Muscle layer of duodenum (tissue), 2 donors: Measurements from ENCODE around the gene UNKL.
A peak's percentile ranks its signal among the peaks of the same experiment; 100 is the strongest.

ENCODE experiments used
- H3K27ac ChIP-seq: one replicate; pipeline ENCODE4 v1.7.0; 2013; ENCODE audit warnings: mild to moderate bottlenecking, low read length
- H3K27me3 ChIP-seq: one replicate; pipeline ENCODE4 v1.7.0; 2013; ENCODE audit warnings: low read depth, mild to moderate bottlenecking, control low read depth, low read length
- H3K36me3 ChIP-seq, 2 donors: one replicate each; pipeline ENCODE4 v1.7.0; 2013; ENCODE audit warnings: low read length in 2 of 2, control low read depth in 1 of 2, mild to moderate bottlenecking in 1 of 2; ENCODE audit not compliant: insufficient read depth in 2 of 2, control insufficient read depth in 1 of 2
- H3K4me1 ChIP-seq, 2 donors: one replicate each; pipeline ENCODE4 v1.7.0; 2013; ENCODE audit warnings: low read length in 2 of 2, mild to moderate bottlenecking in 2 of 2, control low read depth in 1 of 2, moderate library complexity in 1 of 2; ENCODE audit not compliant: insufficient read depth in 2 of 2, control insufficient read depth in 1 of 2
- H3K4me3 ChIP-seq, 2 donors: one replicate each; pipeline ENCODE4 v1.7.0; 2013; ENCODE audit warnings: low read length in 2 of 2, low read depth in 1 of 2, mild to moderate bottlenecking in 1 of 2
- H3K9me3 ChIP-seq, 2 donors: one replicate each; pipeline ENCODE4 v1.7.0; 2013; ENCODE audit warnings: low read length in 2 of 2, control low read depth in 1 of 2, mild to moderate bottlenecking in 1 of 2; ENCODE audit not compliant: control insufficient read depth in 1 of 2
- donor health status: healthy.

The UNKL gene

GRCh38 chr16:1378087-1378803 is 36.3 kb downstream of the UNKL start:
- Histone ChIP-seq H3K27me3 (no peaks in the 10 kb centered on the region), H3K27ac (no peak overlapping the region), H3K4me1 (peaks cover 0 to 14% of the 10 kb centered on the region in 2 donors), H3K9me3 (no peaks in the 10 kb centered on the region), H3K36me3 (peaks cover 0 to 19% of the 10 kb centered on the region in 2 donors), H3K4me3 (peak overlapping the region; percentile 11 to 60)

DNA sequence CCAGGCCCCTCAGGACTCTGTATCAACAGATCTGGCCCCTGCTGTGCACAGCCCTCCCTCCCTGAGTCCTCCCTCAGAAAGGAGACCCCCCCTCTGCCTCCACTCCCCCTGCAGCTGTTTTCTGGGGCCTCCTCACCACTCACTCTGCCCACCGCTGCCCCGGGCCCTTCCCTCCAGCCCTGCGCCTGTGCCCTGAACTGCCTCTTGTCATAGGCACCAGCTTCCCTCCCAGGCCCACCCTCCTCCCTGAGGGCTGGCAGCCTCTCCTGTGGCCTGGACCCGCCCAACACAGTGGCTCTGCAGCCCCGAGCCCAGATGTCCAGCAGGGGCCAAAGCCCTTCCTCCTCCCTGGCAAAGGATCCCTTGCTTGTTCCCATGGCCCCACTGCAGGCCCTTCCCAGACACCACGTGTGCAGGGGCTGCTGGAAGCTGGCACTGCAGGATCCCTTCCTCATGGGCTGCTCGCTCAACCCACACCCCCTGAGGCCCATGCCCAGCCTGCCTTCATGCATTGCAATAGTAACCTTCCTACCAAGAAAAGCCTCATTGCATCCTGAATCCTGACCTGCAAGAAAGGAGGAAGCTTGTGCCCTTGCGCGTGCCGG is 37.0 kb downstream of the UNKL start:
- Histone ChIP-seq H3K9me3 (no peaks in the 10 kb centered on the region), H3K4me3 (no peak overlapping the region), H3K27ac (no peak overlapping the region)

GRCh38 chr16:1375741-1376410 is 38.6 kb downstream of the UNKL start:
- no peaks in the 10 kb centered on the region for H3K9me3 ChIP-seq
- H3K36me3 ChIP-seq, result peaks cover 0 to 24% of the 10 kb centered on the region in 2 donors
- peaks cover 0 to 14% of the 10 kb centered on the region in 2 donors for H3K4me1 ChIP-seq
- H3K27ac ChIP-seq, result no peak overlapping the region
- H3K27me3 ChIP-seq, result no peaks in the 10 kb centered on the region
- H3K4me3 ChIP-seq, result no peak overlapping the region

More for the DNA sequence above, 37.0 kb downstream of the UNKL start:
- H3K36me3 ChIP-seq, result peaks cover 0 to 18% of the 10 kb centered on the region in 2 donors
- peaks cover 0 to 14% of the 10 kb centered on the region in 2 donors for H3K4me1 ChIP-seq
- H3K27me3 ChIP-seq, result no peaks in the 10 kb centered on the region

DNA sequence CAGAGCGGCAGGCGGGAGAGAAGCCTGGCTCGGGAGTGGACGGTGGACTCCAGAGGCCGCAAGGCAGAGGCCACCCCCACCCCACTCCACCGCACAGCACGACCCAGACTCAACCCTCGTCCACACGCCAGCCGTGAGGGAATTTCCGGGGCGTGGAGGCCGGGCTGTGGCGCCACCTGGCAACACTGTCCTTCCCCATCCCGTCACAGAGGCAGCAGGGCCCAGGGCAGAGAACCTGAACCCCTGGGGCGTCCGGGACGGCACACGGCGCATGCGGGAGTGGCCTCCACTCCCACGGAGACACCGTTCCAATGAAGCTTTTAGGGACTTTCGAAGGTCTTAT is 39.2 kb downstream of the UNKL start:
- peaks cover 0 to 25% of the 10 kb centered on the region in 2 donors for H3K36me3 ChIP-seq
- peaks cover 0 to 14% of the 10 kb centered on the region in 2 donors for H3K4me1 ChIP-seq
- no peak overlapping the region for H3K4me3 ChIP-seq
- no peaks in the 10 kb centered on the region for H3K27me3 ChIP-seq
- no peaks in the 10 kb centered on the region for H3K9me3 ChIP-seq
- no peak overlapping the region for H3K27ac ChIP-seq

DNA sequence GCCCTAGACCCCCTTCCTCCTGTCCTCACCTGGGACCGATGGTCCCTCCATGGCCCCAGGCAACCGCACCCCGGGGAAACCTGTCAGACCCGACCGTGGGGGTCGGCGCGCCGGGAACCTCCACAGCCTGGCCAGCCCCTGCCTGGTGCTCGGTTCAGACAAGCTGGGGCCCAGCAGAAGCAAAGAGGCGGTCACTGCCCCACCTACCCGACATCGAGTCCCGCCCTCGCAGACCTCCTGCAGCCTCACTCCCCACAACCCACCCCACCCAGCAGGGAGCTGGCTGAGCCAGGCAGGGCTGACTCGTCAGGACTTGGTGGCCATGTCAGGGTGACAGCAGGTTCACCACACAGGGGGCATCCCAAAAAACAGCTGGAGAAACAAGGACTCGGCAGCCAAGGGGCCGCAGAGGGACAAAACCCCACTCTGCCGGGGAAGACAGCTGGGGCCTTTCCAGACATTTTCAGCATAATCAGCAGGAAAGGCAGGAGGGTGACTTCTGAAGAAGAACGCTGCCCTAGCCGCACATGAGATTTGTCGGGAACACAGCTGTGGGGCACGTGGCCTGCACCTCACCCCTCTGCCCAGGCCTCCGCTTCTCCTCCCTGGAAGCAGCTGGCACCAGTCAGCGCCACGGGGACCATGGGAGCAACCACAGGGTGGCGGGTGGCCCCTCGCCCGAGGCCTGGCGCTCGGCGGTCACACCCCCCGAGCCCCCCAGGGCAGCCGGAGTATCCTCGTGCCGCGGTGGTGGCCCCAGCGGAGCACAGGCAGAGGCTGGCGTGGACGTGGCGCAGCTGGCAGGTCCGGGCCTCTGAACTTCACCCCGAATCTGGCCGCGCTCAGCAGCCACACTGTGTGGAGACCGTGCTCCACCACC is 39.8 kb downstream of the UNKL start:
- Histone ChIP-seq H3K4me3 (no peak overlapping the region), H3K27me3 (no peaks in the 10 kb centered on the region), H3K27ac (no peak overlapping the region), H3K4me1 (peaks cover 0 to 11% of the 10 kb centered on the region in 2 donors), H3K9me3 (no peaks in the 10 kb centered on the region), H3K36me3 (peaks cover 0 to 31% of the 10 kb centered on the region in 2 donors)

DNA sequence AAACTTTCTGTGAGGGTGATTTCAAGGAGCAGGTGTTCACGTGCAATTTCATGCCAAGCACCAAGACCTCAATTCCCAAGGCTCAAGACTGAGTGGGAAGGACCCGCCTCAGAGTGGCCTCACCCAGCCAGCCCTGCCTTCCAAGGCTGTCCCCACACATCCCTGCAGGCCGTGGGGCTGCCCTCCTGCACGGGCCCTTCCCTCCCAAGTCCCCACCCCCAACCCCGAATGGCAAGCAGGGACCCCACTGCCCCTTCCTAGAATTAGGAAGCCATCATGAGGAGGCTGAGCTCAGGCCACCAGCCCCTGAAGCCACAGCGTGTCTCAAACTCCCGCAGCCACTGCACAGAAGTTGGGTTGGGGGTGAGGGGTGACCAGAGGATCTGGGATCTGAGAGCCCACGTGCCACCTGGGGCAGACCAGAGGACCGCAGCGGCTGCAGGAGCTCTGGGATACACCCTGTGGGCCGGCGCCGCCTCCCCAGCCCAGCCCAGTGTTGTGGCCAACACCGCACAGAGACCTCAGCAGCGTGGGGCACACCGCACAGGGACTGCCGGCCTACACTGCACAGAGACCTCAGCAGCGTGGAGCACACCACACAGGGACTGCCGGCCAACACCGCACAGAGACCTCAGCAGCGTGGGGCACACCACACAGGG is 42.1 kb downstream of the UNKL start:
- H3K27me3 ChIP-seq, result no peaks in the 10 kb centered on the region
- H3K36me3 ChIP-seq, result peaks cover 0 to 38% of the 10 kb centered on the region in 2 donors
- H3K4me3 ChIP-seq, result no peak overlapping the region
- H3K9me3 ChIP-seq, result no peaks in the 10 kb centered on the region
- H3K27ac ChIP-seq, result no peak overlapping the region
- no peaks in the 10 kb centered on the region for H3K4me1 ChIP-seq

DNA sequence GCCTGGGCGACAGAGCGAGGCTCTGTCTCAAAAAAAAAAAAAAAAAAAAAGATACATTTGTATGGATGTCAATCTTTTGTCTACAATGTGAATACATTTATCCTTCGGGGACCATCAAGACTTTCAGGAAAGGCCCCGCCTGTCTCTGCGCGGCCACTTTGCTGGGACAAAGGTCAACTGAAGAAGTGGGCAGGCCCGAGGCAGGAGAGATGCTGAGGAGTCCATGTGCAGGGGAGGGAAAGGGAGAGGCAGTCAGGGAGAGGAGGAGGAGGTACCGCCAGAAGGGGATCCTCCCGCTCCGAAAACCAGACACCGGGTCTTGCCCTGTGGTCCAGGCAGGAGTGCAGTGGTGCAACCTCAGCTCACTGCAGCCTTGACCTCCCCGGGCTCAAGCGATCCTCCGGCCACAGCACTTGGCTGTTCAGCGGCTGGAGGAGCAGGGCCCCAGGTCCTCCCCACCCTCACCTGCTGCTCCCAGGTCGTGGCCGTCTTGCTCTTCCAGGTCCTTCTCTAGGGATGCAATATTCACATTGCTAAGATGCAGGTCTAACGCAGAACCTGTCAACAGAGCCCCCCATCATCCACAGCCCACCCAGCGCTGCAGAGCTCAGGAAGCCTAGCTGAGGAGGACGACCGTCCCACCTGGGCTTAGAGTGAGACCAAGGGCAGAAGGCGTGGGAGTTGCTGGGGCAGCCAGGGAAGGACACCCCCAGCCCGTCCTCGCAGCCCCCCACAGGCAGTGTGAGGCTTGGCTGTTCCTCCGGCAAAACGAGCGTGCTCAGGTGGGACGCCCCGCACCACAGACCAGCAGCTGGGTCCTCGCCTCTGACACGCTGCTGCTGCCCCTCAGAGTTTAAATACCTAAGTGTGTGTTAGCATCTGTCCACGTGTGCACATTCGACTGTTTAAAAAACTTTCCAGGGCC is 43.2 kb downstream of the UNKL start:
- no peaks in the 10 kb centered on the region for H3K4me1 ChIP-seq
- no peaks in the 10 kb centered on the region for H3K27me3 ChIP-seq
- H3K27ac ChIP-seq, result no peak overlapping the region
- H3K9me3 ChIP-seq, result no peaks in the 10 kb centered on the region
- H3K4me3 ChIP-seq, result no peak overlapping the region
- peaks cover 0 to 48% of the 10 kb centered on the region in 2 donors for H3K36me3 ChIP-seq

GRCh38 chr16:1367486-1368174 is 46.9 kb downstream of the UNKL start:
- no peaks in the 10 kb centered on the region for H3K27me3 ChIP-seq
- H3K4me1 ChIP-seq, result no peaks in the 10 kb centered on the region
- no peak overlapping the region for H3K4me3 ChIP-seq
- no peak overlapping the region for H3K27ac ChIP-seq
- peaks cover 10 to 65% of the 10 kb centered on the region in 2 donors for H3K36me3 ChIP-seq
- no peaks in the 10 kb centered on the region for H3K9me3 ChIP-seq

DNA sequence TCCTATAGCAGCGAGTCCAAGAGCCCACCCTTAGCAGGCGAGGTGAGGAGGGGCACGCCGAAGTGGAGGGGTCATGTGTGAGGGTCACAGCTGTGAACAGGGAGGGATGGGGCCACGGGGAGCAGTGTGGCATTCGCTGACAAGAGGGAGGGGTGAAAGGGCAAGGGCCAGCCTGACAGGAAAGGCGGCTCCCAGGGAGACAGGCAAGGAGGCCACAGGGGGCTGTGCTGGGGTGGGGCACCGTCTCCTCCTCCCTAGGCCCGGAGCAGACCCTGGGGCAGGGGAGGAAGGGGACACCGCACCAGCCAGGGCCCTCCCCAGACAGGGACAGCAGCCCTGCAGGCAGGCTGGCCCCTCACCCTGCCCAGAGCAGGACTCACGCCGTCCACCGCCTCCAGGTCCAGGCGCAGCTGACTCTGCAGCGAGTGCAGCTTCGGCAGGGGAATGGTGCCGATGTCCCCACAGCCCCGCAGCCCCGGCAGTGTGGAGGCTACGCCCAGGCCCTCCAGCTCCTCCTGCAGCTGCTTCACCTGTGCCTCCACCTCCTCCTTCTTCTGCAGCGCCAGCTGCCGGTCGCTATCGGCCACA is 47.7 kb downstream of the UNKL start:
- H3K36me3 ChIP-seq, result peaks cover 14 to 74% of the 10 kb centered on the region in 2 donors
- H3K9me3 ChIP-seq, result no peaks in the 10 kb centered on the region
- H3K27me3 ChIP-seq, result no peaks in the 10 kb centered on the region
- H3K4me1 ChIP-seq, result no peaks in the 10 kb centered on the region
- no peak overlapping the region for H3K27ac ChIP-seq
- no peak overlapping the region for H3K4me3 ChIP-seq
